ENCODE results near the gene PRKCB.

DNA sequence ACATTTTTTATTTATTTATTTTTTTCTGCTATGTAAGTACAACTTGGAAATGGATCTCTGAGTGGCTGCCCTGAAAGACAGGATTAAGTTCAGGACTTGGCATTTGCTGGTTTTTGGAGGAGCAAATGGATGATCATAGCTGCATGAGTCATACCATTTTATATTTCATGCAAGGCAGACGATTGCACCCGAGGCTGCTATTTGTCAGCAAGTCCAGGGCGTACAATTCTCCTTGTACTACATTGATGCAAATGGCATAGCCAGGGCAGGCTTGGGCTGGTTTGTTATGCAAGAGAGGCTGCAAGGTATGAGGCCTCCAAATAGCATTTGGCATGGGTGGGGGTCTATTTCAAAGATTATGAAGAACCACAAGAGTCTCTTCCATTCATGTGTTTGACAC, 339.2 kb downstream of the PRKCB start:
- TF ChIP-seq EZH2phosphoT487 (IDR thresholded peaks at IDR 0.05; ENCODE audit: borderline replicate concordance, low read length) (no peak), EZH2 (IDR thresholded peaks at IDR 0.05; ENCODE audit: low read length, unreplicated experiment) (no peak)
- TF ChIP-seq, protein P1, sequence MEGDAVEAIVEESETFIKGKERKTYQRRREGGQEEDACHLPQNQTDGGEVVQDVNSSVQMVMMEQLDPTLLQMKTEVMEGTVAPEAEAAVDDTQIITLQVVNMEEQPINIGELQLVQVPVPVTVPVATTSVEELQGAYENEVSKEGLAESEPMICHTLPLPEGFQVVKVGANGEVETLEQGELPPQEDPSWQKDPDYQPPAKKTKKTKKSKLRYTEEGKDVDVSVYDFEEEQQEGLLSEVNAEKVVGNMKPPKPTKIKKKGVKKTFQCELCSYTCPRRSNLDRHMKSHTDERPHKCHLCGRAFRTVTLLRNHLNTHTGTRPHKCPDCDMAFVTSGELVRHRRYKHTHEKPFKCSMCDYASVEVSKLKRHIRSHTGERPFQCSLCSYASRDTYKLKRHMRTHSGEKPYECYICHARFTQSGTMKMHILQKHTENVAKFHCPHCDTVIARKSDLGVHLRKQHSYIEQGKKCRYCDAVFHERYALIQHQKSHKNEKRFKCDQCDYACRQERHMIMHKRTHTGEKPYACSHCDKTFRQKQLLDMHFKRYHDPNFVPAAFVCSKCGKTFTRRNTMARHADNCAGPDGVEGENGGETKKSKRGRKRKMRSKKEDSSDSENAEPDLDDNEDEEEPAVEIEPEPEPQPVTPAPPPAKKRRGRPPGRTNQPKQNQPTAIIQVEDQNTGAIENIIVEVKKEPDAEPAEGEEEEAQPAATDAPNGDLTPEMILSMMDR (conservative IDR thresholded peaks at IDR 0.05; ENCODE audit: low read depth, low read length) = no peak

All from PC-3 (cell line).